Retinal pigment epithelial cell (primary cell): ENCODE results near the gene DHRS11.

Experiments used
- DNase-seq: peaks from one replicate; pipeline ENCODE4 v3.0.0-alpha.2; 2010; ENCODE audit warnings: low read depth
- H3K4me3 ChIP-seq: 2 replicates; pipeline ENCODE4 v1.5.1; 2011; ENCODE audit warnings: mild to moderate bottlenecking, low read length, control low read depth, moderate library complexity
- TF ChIP-seq, protein P1 (sequence below): conservative IDR thresholded peaks from 2 replicates; pipeline ENCODE4 v1.5.1; 2011; ENCODE audit warnings: low read depth, low read length, control low read depth, inconsistent platforms

The DHRS11 gene

DNA sequence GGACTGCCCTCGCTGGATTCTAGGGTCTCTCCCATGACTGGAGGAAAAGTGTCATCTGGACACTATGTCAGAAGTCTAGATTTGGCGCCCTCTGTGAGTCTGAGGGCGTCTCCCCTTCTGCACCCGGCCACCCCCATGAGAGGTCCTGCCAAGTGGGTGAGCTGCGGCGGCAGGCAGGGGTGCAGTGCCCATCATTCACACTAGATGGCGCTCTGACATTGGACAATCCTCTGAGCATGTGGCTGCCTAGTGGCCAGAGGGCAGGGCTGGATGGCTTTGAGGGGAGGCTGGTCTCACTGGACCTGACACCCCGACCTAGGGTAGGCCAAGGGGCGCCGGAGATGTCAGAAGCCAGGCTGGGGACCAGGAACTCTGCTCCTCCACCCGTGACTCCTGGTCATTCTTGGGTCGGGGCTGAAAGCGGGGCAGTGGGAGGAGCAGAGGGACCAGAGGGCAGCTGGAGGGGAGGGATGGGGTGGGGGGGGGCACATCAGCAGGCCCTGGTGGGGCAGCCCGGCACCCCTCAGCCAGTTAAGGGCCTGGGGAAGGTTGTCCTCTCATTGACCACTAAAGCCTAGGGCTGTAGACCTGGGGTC is 37.7 kb downstream of the DHRS11 start:
- DNase-seq = no peak
- H3K4me3 ChIP-seq = no peak overlapping the region
- TF ChIP-seq, protein P1, sequence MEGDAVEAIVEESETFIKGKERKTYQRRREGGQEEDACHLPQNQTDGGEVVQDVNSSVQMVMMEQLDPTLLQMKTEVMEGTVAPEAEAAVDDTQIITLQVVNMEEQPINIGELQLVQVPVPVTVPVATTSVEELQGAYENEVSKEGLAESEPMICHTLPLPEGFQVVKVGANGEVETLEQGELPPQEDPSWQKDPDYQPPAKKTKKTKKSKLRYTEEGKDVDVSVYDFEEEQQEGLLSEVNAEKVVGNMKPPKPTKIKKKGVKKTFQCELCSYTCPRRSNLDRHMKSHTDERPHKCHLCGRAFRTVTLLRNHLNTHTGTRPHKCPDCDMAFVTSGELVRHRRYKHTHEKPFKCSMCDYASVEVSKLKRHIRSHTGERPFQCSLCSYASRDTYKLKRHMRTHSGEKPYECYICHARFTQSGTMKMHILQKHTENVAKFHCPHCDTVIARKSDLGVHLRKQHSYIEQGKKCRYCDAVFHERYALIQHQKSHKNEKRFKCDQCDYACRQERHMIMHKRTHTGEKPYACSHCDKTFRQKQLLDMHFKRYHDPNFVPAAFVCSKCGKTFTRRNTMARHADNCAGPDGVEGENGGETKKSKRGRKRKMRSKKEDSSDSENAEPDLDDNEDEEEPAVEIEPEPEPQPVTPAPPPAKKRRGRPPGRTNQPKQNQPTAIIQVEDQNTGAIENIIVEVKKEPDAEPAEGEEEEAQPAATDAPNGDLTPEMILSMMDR = peak; percentile 96

GRCh38 chr17:36629970-36630502 is 38.4 kb downstream of the DHRS11 start:
- no peak for DNase-seq
- H3K4me3 ChIP-seq = no peak overlapping the region
- TF ChIP-seq, protein P1 = no peak

- H3K4me3 ChIP-seq = no peak overlapping the region
- TF ChIP-seq, protein P1 = no peak
- DNase-seq = no peak
These were observed 39.3 kb downstream of the DHRS11 start for GRCh38 chr17:36631022-36631421.

DNA sequence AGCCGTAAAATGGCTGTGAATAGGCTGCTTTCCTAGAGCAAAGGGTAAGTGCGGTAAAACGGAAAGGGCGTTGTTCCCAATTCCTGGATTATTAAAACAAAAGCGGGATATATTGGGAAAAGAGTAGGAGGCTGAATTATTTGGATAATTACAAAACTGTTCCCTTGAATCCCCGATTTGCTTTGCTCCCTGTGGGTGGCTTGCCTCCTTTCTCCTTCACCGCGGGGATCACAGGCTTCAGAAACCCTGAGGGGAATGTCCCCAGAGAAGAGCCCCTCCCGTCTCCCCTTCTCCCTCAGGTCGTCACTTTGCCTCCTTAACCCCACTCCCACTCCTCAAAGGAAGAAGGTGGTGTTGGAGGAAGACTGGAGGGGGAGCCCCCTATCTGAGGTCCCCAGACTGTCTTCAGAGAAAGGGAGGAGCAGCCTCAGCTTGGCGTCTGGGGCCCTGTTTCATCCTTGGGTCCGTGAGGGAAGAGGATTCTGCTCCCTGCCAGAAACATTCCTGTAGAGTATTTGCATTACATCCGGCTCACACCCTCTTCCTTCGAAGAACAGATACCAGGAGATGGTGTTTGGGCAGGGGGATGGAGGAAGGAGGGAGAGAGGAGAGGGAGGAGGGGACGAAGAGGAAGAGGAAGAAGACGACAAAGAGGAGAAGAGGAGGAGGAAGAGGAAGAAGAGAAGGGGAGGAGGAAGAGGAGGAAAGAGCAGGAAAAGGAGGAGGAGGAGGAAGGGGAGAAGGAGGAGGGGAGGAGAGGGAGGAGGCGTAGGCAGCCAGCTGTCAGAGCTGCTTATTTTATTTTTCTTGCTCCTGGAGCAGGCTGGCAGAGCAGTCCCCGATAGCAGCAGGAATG is 41.5 kb downstream of the DHRS11 start:
- TF ChIP-seq, protein P1 = no peak
- no peak overlapping the region for H3K4me3 ChIP-seq
- DNase-seq = no peak

DNA sequence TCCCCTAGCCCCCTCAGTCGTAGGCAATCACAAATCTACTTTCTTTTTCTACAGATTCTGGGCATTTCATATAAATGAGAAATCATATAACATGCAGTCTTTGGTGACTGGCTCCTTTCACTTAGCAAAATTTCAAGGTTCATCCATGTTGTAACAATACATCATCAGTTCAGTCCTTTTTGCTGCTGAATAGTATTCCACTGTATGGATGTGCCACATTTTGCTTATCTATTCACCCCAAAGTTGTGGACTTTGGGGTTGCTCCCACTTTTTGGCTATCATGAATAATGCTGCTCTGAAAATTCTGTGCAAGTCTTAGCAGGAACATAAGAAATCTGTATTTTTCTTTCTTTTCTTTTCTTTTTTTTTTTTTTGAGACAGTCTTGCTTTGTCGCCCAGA is 48.7 kb downstream of the DHRS11 start:
- TF ChIP-seq, protein P1 = no peak
- H3K4me3 ChIP-seq = no peak overlapping the region

GRCh38 chr17:36640836-36641235 is 49.2 kb downstream of the DHRS11 start:
- TF ChIP-seq, protein P1 = no peak
- no peak for DNase-seq

More for the DNA sequence above, 48.7 kb downstream of the DHRS11 start:
- DNase-seq = no peak

More at GRCh38 chr17:36640836-36641235, 49.2 kb downstream of the DHRS11 start:
- H3K4me3 ChIP-seq = no peak overlapping the region
